SU-DHL-6 (cell line): ENCODE measurements around the gene LSS.

Source experiments
- EZH2phosphoT487 ChIP-seq: fragments of 200-600 bp; sonication (generic), shearing (Covaris generic); conservative IDR thresholded peaks from 2 replicates; pipeline ENCODE4 v1.6.1; 2018; ENCODE audit warnings: mild to moderate bottlenecking, antibody characterized with exemption, low read length, moderate library complexity, mixed read lengths
- TF ChIP-seq, protein P1 (sequence below): fragments of 200-600 bp; sonication (generic); IDR thresholded peaks from one replicate; pipeline ENCODE4 v1.5.1; 2017; ENCODE audit warnings: antibody characterized with exemption, mild to moderate bottlenecking, low read length, moderate library complexity; ENCODE audit not compliant: insufficient read depth, poor library complexity, severe bottlenecking

DNA sequence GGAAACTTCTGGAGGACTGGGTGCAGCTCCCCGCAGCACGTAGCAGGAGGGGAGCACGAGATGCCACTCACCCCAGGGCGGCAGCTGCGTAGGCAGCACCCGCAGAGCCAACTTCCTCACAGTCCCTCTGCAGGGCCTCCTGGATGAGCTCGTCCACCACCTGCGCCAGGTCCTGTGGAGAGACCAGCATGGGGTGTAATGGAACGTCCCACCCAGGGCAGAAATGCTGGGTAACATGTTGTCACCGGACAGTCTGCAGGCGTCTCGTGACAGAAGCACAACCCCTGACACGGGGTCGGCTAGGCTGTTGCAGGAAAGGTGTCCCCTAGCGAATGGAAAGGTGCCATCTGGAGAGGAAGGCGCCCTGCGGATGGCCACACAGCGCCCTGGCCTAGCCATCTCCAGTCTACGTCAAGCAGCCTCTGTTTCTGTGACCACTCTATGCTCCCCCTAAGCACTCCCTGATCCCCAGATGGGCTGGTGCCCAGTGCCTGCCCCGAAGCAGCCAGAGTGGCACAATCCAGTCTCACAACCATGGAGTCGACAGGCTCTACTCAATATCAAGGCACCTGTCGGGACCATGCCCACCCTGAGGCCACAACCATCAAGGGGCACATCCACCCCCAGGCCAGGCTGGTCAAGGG is 35.6 kb upstream of the LSS start:
- TF ChIP-seq EZH2phosphoT487, result no peak
- TF ChIP-seq, protein P1, sequence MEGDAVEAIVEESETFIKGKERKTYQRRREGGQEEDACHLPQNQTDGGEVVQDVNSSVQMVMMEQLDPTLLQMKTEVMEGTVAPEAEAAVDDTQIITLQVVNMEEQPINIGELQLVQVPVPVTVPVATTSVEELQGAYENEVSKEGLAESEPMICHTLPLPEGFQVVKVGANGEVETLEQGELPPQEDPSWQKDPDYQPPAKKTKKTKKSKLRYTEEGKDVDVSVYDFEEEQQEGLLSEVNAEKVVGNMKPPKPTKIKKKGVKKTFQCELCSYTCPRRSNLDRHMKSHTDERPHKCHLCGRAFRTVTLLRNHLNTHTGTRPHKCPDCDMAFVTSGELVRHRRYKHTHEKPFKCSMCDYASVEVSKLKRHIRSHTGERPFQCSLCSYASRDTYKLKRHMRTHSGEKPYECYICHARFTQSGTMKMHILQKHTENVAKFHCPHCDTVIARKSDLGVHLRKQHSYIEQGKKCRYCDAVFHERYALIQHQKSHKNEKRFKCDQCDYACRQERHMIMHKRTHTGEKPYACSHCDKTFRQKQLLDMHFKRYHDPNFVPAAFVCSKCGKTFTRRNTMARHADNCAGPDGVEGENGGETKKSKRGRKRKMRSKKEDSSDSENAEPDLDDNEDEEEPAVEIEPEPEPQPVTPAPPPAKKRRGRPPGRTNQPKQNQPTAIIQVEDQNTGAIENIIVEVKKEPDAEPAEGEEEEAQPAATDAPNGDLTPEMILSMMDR, result no peak
